HepG2 (cell line): ENCODE results near the gene SATB2. TPM values are rescaled to one million over a fixed set of nuclear protein-coding genes. Genes with fewer than 3 reads are reported as not detected.

Experiments
- ATAC-seq: fragments of 200-7000 bp; cut with Tn5 transposase; 3 replicates; pipeline ENCODE4 v1.9.1; 2020; ENCODE audit warnings: mild to moderate bottlenecking, moderate library complexity
- BruUV-seq: library from RNA; stranded (reverse); fragments of 400-500 nt; replicated peaks from 2 replicates; lab custom pipeline; 2021; lab: Mats Ljungman, UMichigan
- CTCF ChIA-PET: fragments of 300-600 bp; formaldehyde crosslinking; extraction: SDS; loops from one replicate; lab custom pipeline; 2021; ENCODE audit warnings: low total read pairs, inconsistent platforms, low intra/inter-chr PET ratio; lab: Yijun Ruan, JAX
- POLR2A ChIA-PET: fragments of 350-600 bp; sonication (Branson Sonifier 250); formaldehyde crosslinking; loops from one replicate; lab custom pipeline; 2020; ENCODE audit warnings: antibody characterized with exemption, inconsistent platforms; lab: Yijun Ruan, JAX
- DNase-seq: peaks from one replicate; pipeline ENCODE4 v3.0.0-alpha.2; 2015; ENCODE audit warnings: low spot score
- FAIRE-seq: peaks from 3 replicates; lab custom pipeline; 2011; peaks lifted over from hg19 to GRCh38; lab: Jason Lieb, UNC
- H2AFZ ChIP-seq: one replicate; pipeline ENCODE4 v1.6.1; 2011; ENCODE audit warnings: low read length, inconsistent platforms
- H3K27ac ChIP-seq: fragments of 300-600 bp; 3 replicates; pipeline ENCODE4 v1.8.0; 2011; ENCODE audit warnings: mixed run types, mild to moderate bottlenecking, mixed read lengths, low read length, inconsistent platforms; ENCODE audit not compliant: insufficient read depth; ENCODE audit errors: extremely low read length
- H3K27me3 ChIP-seq, 2 experiments: fragments of 200-600 bp in 1 of 2; 2 replicates in 1 of 2; 3 replicates in 1 of 2; pipeline versions ENCODE4 v1.6.0 to v1.8.0; 2011; ENCODE audit warnings: low read length in 2 of 2, mild to moderate bottlenecking in 2 of 2, moderate library complexity in 2 of 2, inconsistent platforms in 1 of 2; ENCODE audit not compliant: insufficient read depth in 2 of 2, control insufficient read depth in 1 of 2
- H3K36me3 ChIP-seq, 2 experiments: fragments of 200-600 bp in 1 of 2; replicated peaks in 1 of 2; 2 replicates in 1 of 2; 3 replicates in 1 of 2; pipeline versions ENCODE4 v1.5.1 to v1.8.0; 2011; ENCODE audit warnings: low read length in 2 of 2, inconsistent platforms in 1 of 2; ENCODE audit not compliant: insufficient read depth in 2 of 2, control insufficient read depth in 1 of 2
- H3K4me1 ChIP-seq: 2 replicates; pipeline ENCODE4 v1.5.1; 2012; ENCODE audit warnings: low read length, inconsistent platforms; ENCODE audit not compliant: insufficient read depth
- H3K4me2 ChIP-seq: 2 replicates; pipeline ENCODE4 v1.6.0; 2011; ENCODE audit warnings: low read depth, low read length, inconsistent platforms
- H3K4me3 ChIP-seq, 3 experiments: fragments of 200-600 bp in 1 of 3; sonication (generic), shearing (Covaris generic) in 1 of 3; replicated peaks in 1 of 3; 2 replicates each; pipeline ENCODE4 v1.5.1; 2011 to 2016; ENCODE audit warnings: low read length in 3 of 3, inconsistent platforms in 2 of 3, low read depth in 2 of 3, mild to moderate bottlenecking in 2 of 3, control low read depth in 1 of 3, mixed read lengths in 1 of 3; ENCODE audit not compliant: insufficient read depth in 1 of 3
- H3K79me2 ChIP-seq: one replicate; pipeline ENCODE4 v1.6.1; 2011; ENCODE audit warnings: low read length, inconsistent platforms; ENCODE audit not compliant: insufficient read depth
- H3K9ac ChIP-seq: 2 replicates; pipeline ENCODE4 v1.6.0; 2011; ENCODE audit warnings: mild to moderate bottlenecking, low read depth, low read length, inconsistent platforms; ENCODE audit not compliant: insufficient read depth
- H3K9me3 ChIP-seq: 2 replicates; pipeline ENCODE4 v1.5.1; 2012; ENCODE audit warnings: mild to moderate bottlenecking, low read length
- H4K20me1 ChIP-seq: 2 replicates; pipeline ENCODE4 v1.6.0; 2011; ENCODE audit warnings: inconsistent platforms, mild to moderate bottlenecking, low read length, moderate library complexity; ENCODE audit not compliant: insufficient read depth
- ARID2 ChIP-seq: sonication (generic); formaldehyde crosslinking; IDR thresholded peaks from 2 replicates; pipeline ENCODE4 v1.8.1; 2022; ENCODE audit warnings: mild to moderate bottlenecking, missing genetic modification reagents, borderline replicate concordance
- DMAP1 ChIP-seq: IDR thresholded peaks from 2 replicates; pipeline ENCODE4 v1.6.1; 2016
- KDM5A ChIP-seq: fragments of 200-600 bp; sonication (generic); IDR thresholded peaks from 2 replicates; pipeline ENCODE4 v1.7.0; 2018; ENCODE audit warnings: antibody characterized with exemption, mild to moderate bottlenecking, low read length, borderline replicate concordance
- NR2F1 ChIP-seq, 2 experiments: fragments of 450-650 bp in 1 of 2; formaldehyde crosslinking in 1 of 2; IDR thresholded peaks; 2 replicates each; pipeline versions ENCODE4 v1.5.0 to v1.6.1; 2016 to 2020; ENCODE audit warnings: mild to moderate bottlenecking in 1 of 2, missing compliant biosample characterization in 1 of 2, missing genetic modification reagents in 1 of 2, moderate library complexity in 1 of 2
- PRPF4 ChIP-seq: fragments of 200-400 bp; formaldehyde crosslinking; IDR thresholded peaks from 2 replicates; pipeline ENCODE4 v1.6.1; 2016; ENCODE audit warnings: low read length, low read depth; ENCODE audit not compliant: poor library complexity, severe bottlenecking
- SYNCRIP ChIP-seq: fragments of 200-400 bp; formaldehyde crosslinking; IDR thresholded peaks from 2 replicates; pipeline ENCODE4 v1.6.1; 2018; ENCODE audit warnings: mild to moderate bottlenecking, low read depth, low read length; ENCODE audit not compliant: insufficient read depth
- ZNF136 ChIP-seq: sonication (generic); formaldehyde crosslinking; IDR thresholded peaks from 2 replicates; pipeline ENCODE4 v1.8.1; 2022; ENCODE audit warnings: low read depth, mild to moderate bottlenecking, moderate library complexity, missing genetic modification reagents
- ZNF224 ChIP-seq: sonication (generic); formaldehyde crosslinking; IDR thresholded peaks from 2 replicates; pipeline ENCODE4 v1.5.0; 2020; ENCODE audit warnings: mild to moderate bottlenecking, missing genetic modification reagents
- ZNF235 ChIP-seq: sonication (generic); formaldehyde crosslinking; IDR thresholded peaks from 2 replicates; pipeline ENCODE4 v1.8.1; 2023; ENCODE audit warnings: mild to moderate bottlenecking, missing genetic modification reagents, borderline replicate concordance
- ZSCAN25 ChIP-seq: sonication (generic); formaldehyde crosslinking; IDR thresholded peaks from 2 replicates; pipeline ENCODE4 v1.8.0; 2022; ENCODE audit warnings: mild to moderate bottlenecking, missing genetic modification reagents
- ZSCAN29 ChIP-seq: sonication (generic); formaldehyde crosslinking; conservative IDR thresholded peaks from 2 replicates; pipeline ENCODE4 v1.4.0; 2020; ENCODE audit warnings: mild to moderate bottlenecking, missing genetic modification reagents
- WGBS: methylation state at CpG from one replicate; pipeline ENCODE4 v1.1.6; 2017; ENCODE audit warnings: low lambda C conversion rate; 5-methylcytosine and 5-hydroxymethylcytosine counted together
- in situ Hi-C: cut with HindIII; loops from 2 replicates; pipeline ENCODE4 v1.10.0; 2017; ENCODE audit warnings: low pct_unique_long_range_greater_than_20kb; ENCODE audit not compliant: extremely low pct_ligation_motif_present
- intact Hi-C: fragments of 100-400 bp; cut with micrococcal nuclease; formaldehyde crosslinking; loops from one replicate; pipeline ENCODE4 v1.10.0; 2022; ENCODE audit not compliant: unreplicated experiment
- polyA plus RNA-seq, 8 experiments: library from polyadenylated mRNA; depleted of rRNA in 3 of 8; stranded (reverse) in 7 of 8; unstranded in 1 of 8; fragments of >200 nt; fragmentation: Illumina TruSeq in 4 of 8; extraction: Trizol in 4 of 8; gene quantifications; 2 replicates each; pipeline versions ENCODE4 v1.2.1 to v1.2.3, GENCODE V29; 2011 to 2016; ENCODE audit warnings: low read depth in 4 of 8, missing spikeins in 1 of 8, mixed read lengths in 1 of 8; ENCODE audit not compliant: insufficient read depth in 1 of 8
- total RNA-seq, 5 experiments: library from RNA; depleted of rRNA; stranded (reverse); fragments of >200 nt; fragmentation: Illumina TruSeq; extraction: Trizol; gene quantifications; 2 replicates each; pipeline ENCODE4 v1.2.3, GENCODE V29; 2016; ENCODE audit warnings: low read depth in 1 of 5
- TF ChIP-seq, protein P1 (sequence below): sonication (generic); formaldehyde crosslinking; IDR thresholded peaks from 2 replicates; pipeline ENCODE4 v1.4.0; 2020; ENCODE audit warnings: missing genetic modification reagents
- TF ChIP-seq, protein P2 (sequence below): IDR thresholded peaks from 2 replicates; pipeline ENCODE4 v1.6.1; 2016; ENCODE audit warnings: control low read depth
- TF ChIP-seq, protein P3 (sequence below): sonication (generic); formaldehyde crosslinking; conservative IDR thresholded peaks from 2 replicates; pipeline ENCODE4 v1.5.0; 2020; ENCODE audit warnings: missing genetic modification reagents
- TF ChIP-seq, protein P4 (sequence below): sonication (generic); formaldehyde crosslinking; IDR thresholded peaks from 2 replicates; pipeline ENCODE4 v1.4.0; 2020; ENCODE audit warnings: low read depth, mild to moderate bottlenecking, missing genetic modification reagents

The SATB2 gene
- total and polyA plus RNA-seq, 2 of the 13 experiments (the other 11 are each of a cell fraction or from before 2014, with no cell fraction given): 2.5 to 5.5 TPM

GRCh38 chr2:199462956-199463692 is 5.4 kb upstream of the SATB2 start:
- H3K36me3 ChIP-seq: no peaks in the 10 kb centered on the region
- H3K27ac ChIP-seq: no peak overlapping the region
- H3K4me3 ChIP-seq: peak overlapping the region; percentile 40 to 69 (median 56)
- intact Hi-C loops (loop anchor here (5.0 kb wide), 1 partner anchor 441 kb away; no protein-coding TSS in a partner anchor), in situ Hi-C loops (no loop called here)
- peaks cover 24% of the 10 kb centered on the region for H3K4me1 ChIP-seq
- no peaks in the 10 kb centered on the region for H3K79me2 ChIP-seq
- ChIA-PET POLR2A (no interaction called here), CTCF (interaction anchor here (1.1 to 1.2 kb wide), 2 partner anchors 57 to 1149 kb away, joined by 3 read pairs; no protein-coding TSS in a partner anchor)
- ATAC-seq: peak; percentile 63
- no peak for FAIRE-seq
- no TSS peak for BruUV-seq
- peak overlapping the region; percentile 79 for H3K4me2 ChIP-seq
- peak overlapping the region; percentile 3 for H2AFZ ChIP-seq
- peak overlapping the region; percentile 39; the same call in 1 of the 2 replicates for H3K9ac ChIP-seq
- WGBS: 15% methylated on average over 33 of the region's 63 CpGs
- no peak for DNase-seq
- H4K20me1 ChIP-seq: 0 out of 2 replicates have a peak, but pooled peaks cover 3% of the 10 kb centered on the region
- peaks cover 15 to 77% of the 10 kb centered on the region in 2 experiments for H3K27me3 ChIP-seq
- no peaks in the 10 kb centered on the region for H3K9me3 ChIP-seq
- TF ChIP-seq ARID2 (no peak; the same call in 1 of the 2 replicates), ZSCAN29 (CRISPR knock-in tag) (no peak; the same call in 1 of the 2 replicates), PRPF4 (peak; percentile 12), ZNF235 (CRISPR knock-in tag) (peak; percentile 23; the same call in 1 of the 2 replicates), ZNF136 (no peak), DMAP1 (CRISPR knock-in tag) (no peak), KDM5A (no peak), SYNCRIP (no peak), ZNF224 (no peak), ZSCAN25 (CRISPR knock-in tag) (peak; percentile 76; the same call in 1 of the 2 replicates), NR2F1 (CRISPR knock-in tag; IDR thresholded peaks at IDR 0.05) (no peak)
- TF ChIP-seq, protein P1, sequence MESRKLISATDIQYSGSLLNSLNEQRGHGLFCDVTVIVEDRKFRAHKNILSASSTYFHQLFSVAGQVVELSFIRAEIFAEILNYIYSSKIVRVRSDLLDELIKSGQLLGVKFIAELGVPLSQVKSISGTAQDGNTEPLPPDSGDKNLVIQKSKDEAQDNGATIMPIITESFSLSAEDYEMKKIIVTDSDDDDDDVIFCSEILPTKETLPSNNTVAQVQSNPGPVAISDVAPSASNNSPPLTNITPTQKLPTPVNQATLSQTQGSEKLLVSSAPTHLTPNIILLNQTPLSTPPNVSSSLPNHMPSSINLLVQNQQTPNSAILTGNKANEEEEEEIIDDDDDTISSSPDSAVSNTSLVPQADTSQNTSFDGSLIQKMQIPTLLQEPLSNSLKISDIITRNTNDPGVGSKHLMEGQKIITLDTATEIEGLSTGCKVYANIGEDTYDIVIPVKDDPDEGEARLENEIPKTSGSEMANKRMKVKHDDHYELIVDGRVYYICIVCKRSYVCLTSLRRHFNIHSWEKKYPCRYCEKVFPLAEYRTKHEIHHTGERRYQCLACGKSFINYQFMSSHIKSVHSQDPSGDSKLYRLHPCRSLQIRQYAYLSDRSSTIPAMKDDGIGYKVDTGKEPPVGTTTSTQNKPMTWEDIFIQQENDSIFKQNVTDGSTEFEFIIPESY (CRISPR knock-in tag): peak; percentile 41; the same call in 1 of the 2 replicates
- TF ChIP-seq, protein P2, sequence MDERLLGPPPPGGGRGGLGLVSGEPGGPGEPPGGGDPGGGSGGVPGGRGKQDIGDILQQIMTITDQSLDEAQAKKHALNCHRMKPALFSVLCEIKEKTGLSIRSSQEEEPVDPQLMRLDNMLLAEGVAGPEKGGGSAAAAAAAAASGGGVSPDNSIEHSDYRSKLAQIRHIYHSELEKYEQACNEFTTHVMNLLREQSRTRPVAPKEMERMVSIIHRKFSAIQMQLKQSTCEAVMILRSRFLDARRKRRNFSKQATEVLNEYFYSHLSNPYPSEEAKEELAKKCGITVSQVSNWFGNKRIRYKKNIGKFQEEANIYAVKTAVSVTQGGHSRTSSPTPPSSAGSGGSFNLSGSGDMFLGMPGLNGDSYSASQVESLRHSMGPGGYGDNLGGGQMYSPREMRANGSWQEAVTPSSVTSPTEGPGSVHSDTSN: no peak
- TF ChIP-seq, protein P3, sequence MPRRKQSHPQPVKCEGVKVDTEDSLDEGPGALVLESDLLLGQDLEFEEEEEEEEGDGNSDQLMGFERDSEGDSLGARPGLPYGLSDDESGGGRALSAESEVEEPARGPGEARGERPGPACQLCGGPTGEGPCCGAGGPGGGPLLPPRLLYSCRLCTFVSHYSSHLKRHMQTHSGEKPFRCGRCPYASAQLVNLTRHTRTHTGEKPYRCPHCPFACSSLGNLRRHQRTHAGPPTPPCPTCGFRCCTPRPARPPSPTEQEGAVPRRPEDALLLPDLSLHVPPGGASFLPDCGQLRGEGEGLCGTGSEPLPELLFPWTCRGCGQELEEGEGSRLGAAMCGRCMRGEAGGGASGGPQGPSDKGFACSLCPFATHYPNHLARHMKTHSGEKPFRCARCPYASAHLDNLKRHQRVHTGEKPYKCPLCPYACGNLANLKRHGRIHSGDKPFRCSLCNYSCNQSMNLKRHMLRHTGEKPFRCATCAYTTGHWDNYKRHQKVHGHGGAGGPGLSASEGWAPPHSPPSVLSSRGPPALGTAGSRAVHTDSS (CRISPR knock-in tag): no peak
- TF ChIP-seq, protein P4, sequence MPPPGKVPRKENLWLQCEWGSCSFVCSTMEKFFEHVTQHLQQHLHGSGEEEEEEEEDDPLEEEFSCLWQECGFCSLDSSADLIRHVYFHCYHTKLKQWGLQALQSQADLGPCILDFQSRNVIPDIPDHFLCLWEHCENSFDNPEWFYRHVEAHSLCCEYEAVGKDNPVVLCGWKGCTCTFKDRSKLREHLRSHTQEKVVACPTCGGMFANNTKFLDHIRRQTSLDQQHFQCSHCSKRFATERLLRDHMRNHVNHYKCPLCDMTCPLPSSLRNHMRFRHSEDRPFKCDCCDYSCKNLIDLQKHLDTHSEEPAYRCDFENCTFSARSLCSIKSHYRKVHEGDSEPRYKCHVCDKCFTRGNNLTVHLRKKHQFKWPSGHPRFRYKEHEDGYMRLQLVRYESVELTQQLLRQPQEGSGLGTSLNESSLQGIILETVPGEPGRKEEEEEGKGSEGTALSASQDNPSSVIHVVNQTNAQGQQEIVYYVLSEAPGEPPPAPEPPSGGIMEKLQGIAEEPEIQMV (CRISPR knock-in tag): peak; percentile 70; the same call in 1 of the 2 replicates
